ENCODE results near the gene ATP8B4. TPM values are rescaled to one million over a fixed set of nuclear protein-coding genes. Genes with fewer than 3 reads are reported as not detected.

Gene ATP8B4
- total and polyA plus RNA-seq, 2 donors (not counting 3 experiments of a cell fraction or from before 2014, with no cell fraction given), result not detected

DNA sequence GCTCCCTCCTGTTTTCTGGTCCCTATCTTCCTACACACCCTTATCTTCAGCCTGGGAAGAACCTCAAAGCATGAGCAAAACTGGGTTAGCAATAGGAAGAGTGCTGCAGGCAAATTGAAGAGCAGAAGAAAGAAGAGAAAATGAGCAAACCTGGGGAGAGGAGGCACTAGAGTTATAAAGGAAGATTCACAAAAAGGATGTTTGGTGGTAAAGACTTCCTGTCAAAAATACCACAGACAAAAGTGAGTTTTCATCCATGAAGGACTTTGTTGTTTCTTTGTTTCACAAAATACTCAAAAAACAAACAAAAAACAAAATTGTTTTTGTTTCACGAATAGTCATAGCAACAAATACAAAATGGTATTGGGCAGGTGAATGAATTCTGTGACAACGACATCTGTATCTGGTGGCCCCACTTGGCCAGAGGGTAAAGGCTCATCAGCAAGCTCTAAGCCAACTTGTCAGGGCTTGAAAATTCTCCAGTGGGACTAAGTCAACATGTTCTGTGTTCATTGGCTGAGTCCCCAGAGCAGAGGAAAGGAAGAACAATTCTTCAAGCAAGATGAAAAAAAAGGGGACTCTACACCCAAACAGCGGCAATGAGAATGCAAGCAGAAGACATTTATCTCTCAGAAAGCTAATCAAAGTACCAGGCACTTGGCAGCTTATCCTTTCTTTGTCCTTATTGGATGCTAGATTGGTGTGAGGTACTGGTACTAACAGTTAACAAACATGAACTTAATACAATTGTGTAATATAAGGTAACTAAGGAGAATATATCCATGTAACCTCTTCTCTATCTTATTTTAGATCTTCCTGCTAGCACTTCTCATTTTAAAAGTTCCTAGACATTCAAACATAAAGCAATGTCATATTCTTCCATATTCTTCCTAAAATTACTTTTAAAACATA is 9.7 kb downstream of the ATP8B4 start:
- Histone ChIP-seq H3K79me2 (ENCODE audit: control insufficient read depth, insufficient read depth, low read length) (no peaks in the 10 kb centered on the region), H3K27ac (ENCODE audit: insufficient read depth, low read depth, low read length) (no peak overlapping the region), H3K4me3 (replicated peaks in 1 of 3; ENCODE audit: insufficient read depth in 1 of 3, low read depth in 1 of 3, low read length in 3 of 3) (no peak overlapping the region), H3K36me3 (ENCODE audit: control insufficient read depth in 2 of 2, extremely low read depth in 1 of 2, insufficient read depth in 2 of 2, low read length in 2 of 2) (no peaks in the 10 kb centered on the region), H3K9me3 (replicated peaks; ENCODE audit: control insufficient read depth, insufficient read depth, low read length) (no peaks in the 10 kb centered on the region), H3K4me1 (ENCODE audit: control insufficient read depth, extremely low read depth, insufficient read depth, low read length) (no peaks in the 10 kb centered on the region), H4K20me1 (replicated peaks; ENCODE audit: control insufficient read depth, extremely low read depth, insufficient read depth, low read length) (no peaks in the 10 kb centered on the region), H3K4me2 (ENCODE audit: insufficient read depth, low read length) (no peak overlapping the region), H3K9ac (replicated peaks; ENCODE audit: extremely low read depth, insufficient read depth, low read length) (no peak overlapping the region), H3K27me3 (ENCODE audit: control insufficient read depth in 2 of 2, insufficient read depth in 2 of 2, low read length in 2 of 2) (peaks cover 8 to 18% of the 10 kb centered on the region in 2 experiments), H2AFZ (ENCODE audit: low read depth, low read length) (no peak overlapping the region), H3K9me1 (replicated peaks; ENCODE audit: control insufficient read depth, extremely low read depth, insufficient read depth, low read length) (no peaks in the 10 kb centered on the region)
- no peak for TF ChIP-seq EZH2 (IDR thresholded peaks at IDR 0.05; ENCODE audit: borderline replicate concordance, low read depth, low read length, severe bottlenecking)
- no peak for TF ChIP-seq POLR2A (IDR thresholded peaks at IDR 0.05; ENCODE audit: low read depth, low read length)
- TF ChIP-seq POLR2AphosphoS5 (IDR thresholded peaks at IDR 0.05; ENCODE audit: insufficient read depth, low read depth, low read length), result no peak
- TF ChIP-seq, protein P1, sequence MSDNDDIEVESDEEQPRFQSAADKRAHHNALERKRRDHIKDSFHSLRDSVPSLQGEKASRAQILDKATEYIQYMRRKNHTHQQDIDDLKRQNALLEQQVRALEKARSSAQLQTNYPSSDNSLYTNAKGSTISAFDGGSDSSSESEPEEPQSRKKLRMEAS (IDR thresholded peaks at IDR 0.05; ENCODE audit: insufficient read depth, insufficient read length), result no peak
- no peak for TF ChIP-seq GATA2 (IDR thresholded peaks at IDR 0.05; ENCODE audit: insufficient read depth, insufficient read length, low read depth, low read length)
- intact Hi-C loops (cut with micrococcal nuclease) (no loop called here), dilution Hi-C loops (cut with MboI; ENCODE audit: extremely low pct_ligation_motif_present, low sequenced_read_pairs) (no loop called here)
- ChIA-PET CTCF (interaction anchor here (0.7 kb wide), 1 partner anchor 36 kb away, joined by 3 read pairs; no protein-coding TSS in a partner anchor), POLR2A (no interaction called here)
- DNase-seq (ENCODE audit: low read depth, low spot score) (no peak), FAIRE-seq (no peak)
- no TSS peak for BruUV-seq (replicated peaks)

GRCh38 chr15:50108461-50108860 is 10.6 kb downstream of the ATP8B4 start:
- intact Hi-C loops (cut with micrococcal nuclease), result no loop called here
- no peaks in the 10 kb centered on the region for H3K36me3 ChIP-seq (ENCODE audit: control insufficient read depth in 2 of 2, extremely low read depth in 1 of 2, insufficient read depth in 2 of 2, low read length in 2 of 2)
- no TSS peak for BruUV-seq (replicated peaks)
- FAIRE-seq (no peak), DNase-seq (ENCODE audit: low read depth, low spot score) (no peak)
- dilution Hi-C loops (cut with MboI; ENCODE audit: extremely low pct_ligation_motif_present, low sequenced_read_pairs), result no loop called here
- H3K79me2 ChIP-seq (ENCODE audit: control insufficient read depth, insufficient read depth, low read length), result no peaks in the 10 kb centered on the region
- no peak for TF ChIP-seq MYC (IDR thresholded peaks at IDR 0.05; ENCODE audit: low read depth, low read length)
- TF ChIP-seq, protein P1 (IDR thresholded peaks at IDR 0.05; ENCODE audit: insufficient read depth, insufficient read length), result no peak
- no peak for TF ChIP-seq FOS (IDR thresholded peaks at IDR 0.05; ENCODE audit: borderline replicate concordance, insufficient read depth, low read length)
- H4K20me1 ChIP-seq (replicated peaks; ENCODE audit: control insufficient read depth, extremely low read depth, insufficient read depth, low read length), result no peaks in the 10 kb centered on the region
- no peak overlapping the region for H2AFZ ChIP-seq (ENCODE audit: low read depth, low read length)
- H3K4me3 ChIP-seq (replicated peaks in 1 of 3; ENCODE audit: insufficient read depth in 1 of 3, low read depth in 1 of 3, low read length in 3 of 3), result no peak overlapping the region
- POLR2A ChIA-PET, result no interaction called here
- H3K4me2 ChIP-seq (ENCODE audit: insufficient read depth, low read length), result no peak overlapping the region
- H3K27me3 ChIP-seq (ENCODE audit: control insufficient read depth in 2 of 2, insufficient read depth in 2 of 2, low read length in 2 of 2), result peaks cover 8 to 18% of the 10 kb centered on the region in 2 experiments
- CTCF ChIA-PET, result no interaction called here
- no peak overlapping the region for H3K9ac ChIP-seq (replicated peaks; ENCODE audit: extremely low read depth, insufficient read depth, low read length)
- no peaks in the 10 kb centered on the region for H3K9me1 ChIP-seq (replicated peaks; ENCODE audit: control insufficient read depth, extremely low read depth, insufficient read depth, low read length)
- no peaks in the 10 kb centered on the region for H3K4me1 ChIP-seq (ENCODE audit: control insufficient read depth, extremely low read depth, insufficient read depth, low read length)
- H3K27ac ChIP-seq (ENCODE audit: insufficient read depth, low read depth, low read length), result no peak overlapping the region
- H3K9me3 ChIP-seq (replicated peaks; ENCODE audit: control insufficient read depth, insufficient read depth, low read length), result no peaks in the 10 kb centered on the region

Measured in endothelial cell of umbilical vein (primary cell).